RWPE2 (cell line): ENCODE measurements around the gene SMG6.

Experiments
- ATAC-seq: fragments of 200-7000 bp; cut with Tn5 transposase; 3 replicates; pipeline ENCODE4 v1.9.1; 2021; ENCODE audit warnings: low read depth
- DNase-seq: peaks from one replicate; pipeline ENCODE4 v3.0.0-alpha.2; 2020; ENCODE audit warnings: low spot score
- H3K27ac ChIP-seq: fragments of 450-650 bp; 2 replicates; pipeline ENCODE4 v1.5.1; 2017; ENCODE audit warnings: mild to moderate bottlenecking; ENCODE audit not compliant: poor library complexity, severe bottlenecking
- H3K27me3 ChIP-seq: fragments of 250-450 bp; sonication (Bioruptor Pico); 2 replicates; pipeline ENCODE4 v1.5.1; 2021; ENCODE audit warnings: mild to moderate bottlenecking, moderate library complexity; ENCODE audit not compliant: insufficient read depth, poor library complexity, severe bottlenecking
- H3K36me3 ChIP-seq: fragments of 250-450 bp; sonication (Bioruptor Pico); 2 replicates; pipeline ENCODE4 v1.5.1; 2020; ENCODE audit warnings: low read depth, mild to moderate bottlenecking, moderate library complexity
- H3K4me1 ChIP-seq: fragments of 250-450 bp; sonication (Bioruptor Pico); 2 replicates; pipeline ENCODE4 v1.5.1; 2021; ENCODE audit warnings: mild to moderate bottlenecking, moderate library complexity; ENCODE audit not compliant: insufficient read depth, poor library complexity, severe bottlenecking
- H3K4me3 ChIP-seq: fragments of 250-450 bp; sonication (Bioruptor Pico); 2 replicates; pipeline ENCODE4 v1.5.1; 2021; ENCODE audit warnings: mild to moderate bottlenecking, moderate library complexity; ENCODE audit not compliant: severe bottlenecking
- H3K9me3 ChIP-seq: fragments of 250-450 bp; sonication (Bioruptor Pico); 2 replicates; pipeline ENCODE4 v1.5.1; 2021; ENCODE audit warnings: mild to moderate bottlenecking, moderate library complexity; ENCODE audit not compliant: severe bottlenecking
- TF ChIP-seq, protein P1 (sequence below): fragments of 450-650 bp; IDR thresholded peaks from one replicate; pipeline ENCODE4 v1.5.1; 2017; ENCODE audit warnings: mild to moderate bottlenecking, moderate library complexity; ENCODE audit not compliant: poor library complexity, severe bottlenecking

SMG6 gene

DNA sequence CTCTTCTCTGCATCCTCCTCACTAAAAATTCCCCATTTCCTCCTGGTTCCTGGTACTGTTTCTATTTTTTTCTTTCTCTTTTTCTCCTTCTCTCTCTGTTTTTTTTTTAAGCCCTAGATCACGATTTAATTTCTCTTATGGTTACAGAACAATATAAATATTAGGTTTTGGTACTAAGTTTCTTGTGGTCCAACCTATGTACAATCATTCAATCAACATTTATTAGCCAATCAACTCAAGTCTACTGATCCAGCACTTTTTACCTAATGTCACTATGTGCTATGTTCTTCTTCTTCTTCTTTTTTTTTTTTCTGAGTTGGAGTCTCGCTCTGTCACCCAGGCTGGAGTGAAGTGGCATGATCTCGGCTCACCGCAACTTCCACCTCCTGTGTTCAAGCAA, 291.1 kb downstream of the SMG6 start:
- no peak for ATAC-seq
- DNase-seq, result no peak
- TF ChIP-seq, protein P1, sequence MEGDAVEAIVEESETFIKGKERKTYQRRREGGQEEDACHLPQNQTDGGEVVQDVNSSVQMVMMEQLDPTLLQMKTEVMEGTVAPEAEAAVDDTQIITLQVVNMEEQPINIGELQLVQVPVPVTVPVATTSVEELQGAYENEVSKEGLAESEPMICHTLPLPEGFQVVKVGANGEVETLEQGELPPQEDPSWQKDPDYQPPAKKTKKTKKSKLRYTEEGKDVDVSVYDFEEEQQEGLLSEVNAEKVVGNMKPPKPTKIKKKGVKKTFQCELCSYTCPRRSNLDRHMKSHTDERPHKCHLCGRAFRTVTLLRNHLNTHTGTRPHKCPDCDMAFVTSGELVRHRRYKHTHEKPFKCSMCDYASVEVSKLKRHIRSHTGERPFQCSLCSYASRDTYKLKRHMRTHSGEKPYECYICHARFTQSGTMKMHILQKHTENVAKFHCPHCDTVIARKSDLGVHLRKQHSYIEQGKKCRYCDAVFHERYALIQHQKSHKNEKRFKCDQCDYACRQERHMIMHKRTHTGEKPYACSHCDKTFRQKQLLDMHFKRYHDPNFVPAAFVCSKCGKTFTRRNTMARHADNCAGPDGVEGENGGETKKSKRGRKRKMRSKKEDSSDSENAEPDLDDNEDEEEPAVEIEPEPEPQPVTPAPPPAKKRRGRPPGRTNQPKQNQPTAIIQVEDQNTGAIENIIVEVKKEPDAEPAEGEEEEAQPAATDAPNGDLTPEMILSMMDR, result no peak

DNA sequence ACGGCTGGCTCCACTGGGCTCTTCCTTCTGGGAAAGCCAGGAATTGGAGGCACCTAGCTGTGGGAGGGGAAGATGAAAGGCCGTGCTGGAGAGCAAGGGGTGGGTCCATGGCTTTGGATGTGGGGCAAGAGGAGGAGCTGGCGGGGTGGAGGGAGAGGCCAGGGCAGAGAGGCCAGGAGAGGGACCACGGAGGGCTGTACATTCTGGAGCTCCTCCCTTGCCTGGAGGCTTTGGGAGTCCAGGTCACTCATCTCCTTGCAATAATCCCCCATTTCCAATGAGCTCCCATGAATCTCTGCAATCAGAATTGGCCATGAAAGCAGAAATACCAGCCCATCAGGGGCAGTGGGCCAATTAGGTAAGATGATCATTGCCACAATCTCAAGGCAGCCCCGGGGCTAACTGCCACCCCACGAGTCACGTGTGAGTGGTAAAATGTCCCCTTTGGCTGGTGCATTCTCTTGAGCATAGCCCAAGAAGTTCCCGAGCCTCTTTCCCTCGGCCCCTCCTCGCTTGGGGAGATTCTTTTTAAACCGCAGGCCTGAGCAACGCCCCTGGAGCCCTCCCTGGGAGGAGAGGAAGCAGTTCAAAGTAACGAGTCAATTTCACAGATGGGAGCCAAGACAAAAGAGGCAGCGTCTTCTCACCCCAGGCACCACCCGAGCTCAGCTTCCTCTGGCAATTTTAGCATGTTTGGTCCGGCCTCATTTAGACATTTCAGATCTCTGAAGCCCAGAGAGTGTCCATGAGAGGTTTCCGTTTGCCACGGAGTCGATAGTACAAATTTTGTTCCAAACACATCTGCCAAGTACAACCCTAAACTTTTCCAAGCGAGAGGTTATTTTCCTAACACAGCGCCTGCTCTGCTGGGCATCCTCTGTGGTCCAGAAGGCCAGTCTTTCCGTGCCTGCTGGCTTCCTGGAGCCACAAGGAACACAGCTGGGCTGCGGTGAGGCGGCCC, 291.9 kb downstream of the SMG6 start:
- TF ChIP-seq, protein P1, result no peak
- peak overlapping the region; percentile 14 for H3K27ac ChIP-seq
- no peaks in the 10 kb centered on the region for H3K9me3 ChIP-seq
- no peaks in the 10 kb centered on the region for H3K36me3 ChIP-seq
- H3K27me3 ChIP-seq, result no peaks in the 10 kb centered on the region
- peaks cover 10% of the 10 kb centered on the region for H3K4me1 ChIP-seq
- no peak for DNase-seq
- H3K4me3 ChIP-seq, result no peak overlapping the region
- ATAC-seq, result peak; percentile 75

More for the DNA sequence above, 291.1 kb downstream of the SMG6 start:
- no peaks in the 10 kb centered on the region for H3K27me3 ChIP-seq
- H3K4me1 ChIP-seq, result peaks cover 10% of the 10 kb centered on the region
- no peak overlapping the region for H3K4me3 ChIP-seq
- peak overlapping the region; percentile 14 for H3K27ac ChIP-seq
- no peaks in the 10 kb centered on the region for H3K9me3 ChIP-seq
- no peaks in the 10 kb centered on the region for H3K36me3 ChIP-seq
